GM23338 (cell line): ENCODE measurements around the gene POPDC3. TPM values are rescaled to one million over a fixed set of nuclear protein-coding genes. Genes with fewer than 3 reads are reported as not detected.

Experiments
- ATAC-seq: fragments of 200-7000 bp; cut with Tn5 transposase; 3 replicates; pipeline ENCODE4 v1.9.1; 2020
- DNase-seq: peaks from one replicate; pipeline ENCODE4 v3.0.0-alpha.2; 2015; ENCODE audit warnings: low spot score
- H2AFZ ChIP-seq: fragments of 200-600 bp; sonication (generic); 2 replicates; pipeline ENCODE4 v1.8.0; 2016; ENCODE audit warnings: antibody characterized with exemption, mild to moderate bottlenecking, moderate library complexity
- H3F3A ChIP-seq: fragments of 200-600 bp; sonication (generic); replicated peaks from 2 replicates; pipeline ENCODE4 v1.8.0; 2017; ENCODE audit warnings: antibody characterized with exemption, mixed run types, low read depth
- H3K27ac ChIP-seq: fragments of 200-600 bp; sonication (generic); 2 replicates; pipeline ENCODE4 v1.6.1; 2016; ENCODE audit warnings: low read depth
- H3K27me3 ChIP-seq: fragments of 200-600 bp; sonication (generic); 2 replicates; pipeline ENCODE4 v1.8.0; 2016; ENCODE audit warnings: mild to moderate bottlenecking, mixed run types, moderate library complexity; ENCODE audit not compliant: insufficient read depth
- H3K36me3 ChIP-seq: fragments of 200-600 bp; sonication (generic); 2 replicates; pipeline ENCODE4 v1.8.0; 2016; ENCODE audit warnings: mild to moderate bottlenecking; ENCODE audit not compliant: insufficient read depth
- H3K4me1 ChIP-seq: fragments of 200-600 bp; sonication (generic); 2 replicates; pipeline ENCODE4 v1.8.0; 2016; ENCODE audit warnings: mild to moderate bottlenecking, moderate library complexity; ENCODE audit not compliant: insufficient read depth
- H3K4me2 ChIP-seq: fragments of 200-600 bp; sonication (generic); 2 replicates; pipeline ENCODE4 v1.7.1; 2017; ENCODE audit warnings: mixed run types
- H3K4me3 ChIP-seq: fragments of 200-600 bp; sonication (generic); 2 replicates; pipeline ENCODE4 v1.6.1; 2016; ENCODE audit warnings: mixed run types
- H3K79me2 ChIP-seq: fragments of 200-600 bp; sonication (generic); replicated peaks from 2 replicates; pipeline ENCODE4 v1.8.0; 2017; ENCODE audit warnings: mild to moderate bottlenecking; ENCODE audit not compliant: insufficient read depth
- H3K9me2 ChIP-seq: fragments of 200-600 bp; sonication (generic); 2 replicates; pipeline ENCODE4 v1.8.0; 2017; ENCODE audit not compliant: insufficient read depth
- H4K20me1 ChIP-seq: fragments of 200-600 bp; sonication (generic); replicated peaks from 2 replicates; pipeline ENCODE4 v1.8.0; 2017; ENCODE audit warnings: mild to moderate bottlenecking; ENCODE audit not compliant: insufficient read depth
- H3K27ac Mint-ChIP-seq: 2 replicates; pipeline ENCODE4 v1.8.0; 2020; ENCODE audit warnings: inconsistent platforms, mild to moderate bottlenecking, moderate library complexity, mixed read lengths
- H3K27me3 Mint-ChIP-seq: 3 replicates; pipeline ENCODE4 v1.8.0; 2022; ENCODE audit warnings: low read depth, mild to moderate bottlenecking, moderate library complexity, mixed read lengths, inconsistent platforms; ENCODE audit not compliant: insufficient read depth, poor library complexity
- H3K36me3 Mint-ChIP-seq: 3 replicates; pipeline ENCODE4 v1.8.0; 2021; ENCODE audit warnings: low read depth, mild to moderate bottlenecking, inconsistent platforms, moderate library complexity, mixed read lengths
- H3K4me1 Mint-ChIP-seq: 3 replicates; pipeline ENCODE4 v1.8.0; 2020; ENCODE audit warnings: mild to moderate bottlenecking, inconsistent platforms, mixed read lengths
- H3K4me3 Mint-ChIP-seq: 3 replicates; pipeline ENCODE4 v1.8.0; 2021; ENCODE audit warnings: moderate library complexity, mild to moderate bottlenecking, inconsistent platforms, mixed read lengths
- H3K9me3 Mint-ChIP-seq: 3 replicates; pipeline ENCODE4 v1.8.0; 2020; ENCODE audit warnings: moderate library complexity, mild to moderate bottlenecking, inconsistent platforms, mixed read lengths
- CTCF ChIP-seq, 2 experiments: fragments of 200-600 bp in 1 of 2; sonication (generic) in 1 of 2; conservative IDR thresholded peaks; 2 replicates each; pipeline versions ENCODE4 v1.5.1 to v1.6.1; 2016 to 2017; ENCODE audit warnings: antibody characterized with exemption in 2 of 2, low read depth in 2 of 2, mild to moderate bottlenecking in 2 of 2, moderate library complexity in 1 of 2
- ETS1 ChIP-seq: IDR thresholded peaks from 2 replicates; pipeline ENCODE4 v1.6.1; 2016; ENCODE audit warnings: antibody characterized with exemption
- EZH2 ChIP-seq: fragments of 200-600 bp; sonication (generic); IDR thresholded peaks from one replicate; pipeline ENCODE4 v1.8.0; 2017; ENCODE audit warnings: antibody characterized with exemption, mild to moderate bottlenecking, low read depth; ENCODE audit not compliant: unreplicated experiment
- EZH2phosphoT487 ChIP-seq: fragments of 200-600 bp; sonication (generic); IDR thresholded peaks from one replicate; pipeline ENCODE4 v1.8.1; 2018; ENCODE audit warnings: antibody characterized with exemption; ENCODE audit not compliant: unreplicated experiment
- NANOG ChIP-seq: IDR thresholded peaks from 2 replicates; pipeline ENCODE4 v1.6.1; 2016; ENCODE audit warnings: antibody characterized with exemption, borderline replicate concordance
- REST ChIP-seq: IDR thresholded peaks from one replicate; pipeline ENCODE4 v1.6.1; 2018; ENCODE audit warnings: antibody characterized with exemption; ENCODE audit not compliant: unreplicated experiment
- ZNF114 ChIP-seq: fragments of 250-450 bp; sonication (Bioruptor Pico); IDR thresholded peaks from 2 replicates; pipeline ENCODE4 v1.5.0; 2020; ENCODE audit warnings: mild to moderate bottlenecking, moderate library complexity
- ZNF462 ChIP-seq: fragments of 250-450 bp; sonication (Bioruptor Pico); IDR thresholded peaks from 2 replicates; pipeline ENCODE4 v1.5.0; 2020; ENCODE audit warnings: mild to moderate bottlenecking, moderate library complexity
- polyA plus RNA-seq: library from polyadenylated mRNA; unstranded; fragments of >200 nt; fragmentation: Nextera tagmentation; extraction: Ambion mirVana; gene quantifications from 2 replicates; pipeline ENCODE4 v1.2.1, GENCODE V29; 2016
- total RNA-seq: library from RNA; depleted of rRNA; stranded (reverse); fragments of >200 nt; shearing (Covaris generic); gene quantifications from 2 replicates; pipeline ENCODE4 v1.2.3, GENCODE V29; 2014

POPDC3 gene
- total and polyA plus RNA-seq, 2 experiments from 2014 or later: 5.1 to 5.7 TPM

- TF ChIP-seq ZNF462 (CRISPR knock-in tag) (no peak), EZH2 (no peak), CTCF (conservative IDR thresholded peaks at IDR 0.05; ENCODE audit: low read depth in 2 of 2) (no peak)
These were observed 13.8 kb upstream of the POPDC3 start (continued) for GRCh38 chr6:105193647-105194046.

- H3K27ac ChIP-seq: no peak overlapping the region
- no peaks in the 10 kb centered on the region for H3K79me2 ChIP-seq
- H3K4me1 ChIP-seq: peaks cover 6% of the 10 kb centered on the region; the same call in 1 of the 2 replicates
- Mint-ChIP-seq H3K4me3 (no peak overlapping the region), H3K36me3 (peaks cover 3% of the 10 kb centered on the region; the same call in 1 of the 3 replicates), H3K27me3 (no peaks in the 10 kb centered on the region), H3K27ac (no peak overlapping the region), H3K4me1 (peaks cover 3% of the 10 kb centered on the region), H3K9me3 (0 out of 3 replicates have a peak, but pooled peaks cover 5% of the 10 kb centered on the region)
- H3K9me2 ChIP-seq: no peaks in the 10 kb centered on the region
- H4K20me1 ChIP-seq: no peaks in the 10 kb centered on the region
- no peaks in the 10 kb centered on the region; the same call in 1 of the 2 replicates for H3K36me3 ChIP-seq
- no peak overlapping the region for H3K4me3 ChIP-seq
- no peaks in the 10 kb centered on the region for H3K27me3 ChIP-seq
- DNase-seq (no peak), ATAC-seq (no peak)
- no peak overlapping the region for H2AFZ ChIP-seq
- H3F3A ChIP-seq: no peaks in the 10 kb centered on the region
- H3K4me2 ChIP-seq: no peak overlapping the region
- TF ChIP-seq REST (no peak), CTCF (conservative IDR thresholded peaks at IDR 0.05; ENCODE audit: low read depth in 2 of 2) (no peak), EZH2 (no peak), EZH2phosphoT487 (no peak), ZNF114 (no peak), ETS1 (no peak), NANOG (no peak)
These were observed 13.1 kb upstream of the POPDC3 start for GRCh38 chr6:105192707-105193465.
